GM21825 (cell line): Measurements from ENCODE around the gene ADCY7.
A peak's percentile ranks its signal among the peaks of the same experiment; 100 is the strongest.

Experiments
- ATAC-seq: cut with Tn5 transposase; IDR thresholded peaks from one replicate; pipeline ENCODE4 v1.9.1; 2021; ENCODE audit warnings: mild to moderate bottlenecking, moderate library complexity; ENCODE audit not compliant: unreplicated experiment

The ADCY7 gene

DNA sequence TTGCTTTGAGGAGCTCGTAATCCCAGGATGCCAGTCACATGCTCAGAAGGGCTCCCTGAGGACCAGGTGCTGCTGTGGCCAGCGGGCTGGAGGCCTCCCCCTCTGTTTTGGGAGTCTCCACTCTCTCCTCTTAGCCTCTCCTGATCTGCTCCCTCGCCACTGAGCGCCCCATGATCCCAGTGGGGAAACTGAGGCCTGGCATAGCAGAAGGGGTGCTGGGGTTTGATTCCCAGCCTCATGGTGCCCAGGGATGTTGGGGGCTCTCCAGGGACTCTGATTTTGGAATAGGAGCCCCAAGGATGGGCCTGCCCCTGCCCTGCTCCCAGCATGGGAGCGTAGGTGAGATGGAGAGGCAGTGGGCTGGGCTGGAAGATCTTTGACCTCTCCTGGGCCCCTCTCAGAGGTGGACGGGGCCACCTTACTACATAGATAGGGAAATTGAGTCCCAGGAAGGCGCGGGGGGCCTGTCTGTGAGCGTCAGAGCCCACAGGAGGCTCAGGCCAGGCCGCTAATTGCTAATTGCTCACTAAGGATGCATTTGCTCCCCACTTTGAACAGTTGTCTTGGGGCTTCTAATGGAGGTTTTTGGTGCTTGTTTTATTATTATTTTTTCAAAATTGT lies 525 bp upstream of the ADCY7 start:
- ATAC-seq: no peak

DNA sequence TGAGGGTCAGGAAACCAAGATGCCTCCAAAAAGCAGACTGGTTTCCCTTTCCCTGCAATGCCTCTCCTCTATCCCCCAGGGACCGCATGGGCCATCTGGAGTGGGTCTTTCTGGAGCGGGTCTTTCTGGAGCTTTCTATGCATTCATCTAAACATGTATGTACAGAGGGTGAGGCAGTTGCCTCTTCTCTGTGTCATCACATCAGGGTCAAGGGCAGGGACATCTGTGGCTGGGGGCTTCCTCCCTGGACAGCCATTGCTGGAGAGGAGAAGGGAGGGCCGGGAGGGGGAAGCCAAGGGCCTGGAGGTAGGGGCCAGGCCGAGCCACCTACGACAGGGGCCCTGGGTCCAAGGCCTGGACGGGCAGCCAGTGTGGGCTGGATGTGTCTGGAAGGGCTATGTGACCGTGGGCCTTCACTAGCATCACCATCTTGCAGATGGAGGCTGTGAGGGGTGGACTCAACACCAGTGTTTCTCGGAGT lies 840 bp downstream of the ADCY7 start:
- ATAC-seq: no peak

DNA sequence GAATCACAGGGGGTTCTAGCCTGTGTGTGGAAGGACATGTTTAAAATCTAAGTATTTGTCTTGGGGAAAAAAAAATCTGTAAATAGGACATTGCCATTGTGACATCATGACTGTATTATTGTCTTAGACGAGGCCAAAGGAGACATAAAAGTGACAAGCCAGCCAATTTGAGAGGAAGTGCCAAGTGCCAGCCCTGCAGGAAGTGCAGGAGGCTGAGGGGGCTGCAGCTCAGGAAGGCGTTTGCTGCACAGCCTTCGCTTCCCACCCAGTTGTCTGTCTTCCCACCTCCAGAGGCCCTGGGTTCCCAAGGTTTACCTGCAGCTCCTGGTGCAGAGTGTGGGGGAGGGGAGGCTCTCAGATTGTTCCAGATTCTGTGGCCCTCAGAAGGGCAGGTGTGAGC lies 1.3 kb downstream of the ADCY7 start:
- no peak for ATAC-seq

DNA sequence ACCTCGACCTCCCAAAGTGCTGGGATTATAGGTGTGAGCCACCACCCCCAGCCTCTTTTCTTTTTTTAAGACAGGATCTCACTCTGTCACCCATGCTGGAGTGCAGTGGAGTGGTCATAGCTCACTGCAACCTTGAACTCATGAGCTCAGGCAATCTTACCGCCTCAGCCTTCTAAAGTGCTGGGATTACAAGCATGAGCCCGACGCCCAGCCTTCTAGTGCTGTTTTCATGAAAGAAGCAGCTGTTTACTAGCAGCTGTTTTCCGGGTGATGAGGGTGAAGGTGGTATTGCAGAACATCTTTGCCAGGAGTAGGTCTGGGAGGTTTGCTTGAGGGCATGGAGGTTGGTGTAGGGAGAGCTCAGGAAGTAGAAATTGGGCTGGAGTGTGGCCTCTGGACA lies 2.0 kb downstream of the ADCY7 start:
- ATAC-seq: no peak

DNA sequence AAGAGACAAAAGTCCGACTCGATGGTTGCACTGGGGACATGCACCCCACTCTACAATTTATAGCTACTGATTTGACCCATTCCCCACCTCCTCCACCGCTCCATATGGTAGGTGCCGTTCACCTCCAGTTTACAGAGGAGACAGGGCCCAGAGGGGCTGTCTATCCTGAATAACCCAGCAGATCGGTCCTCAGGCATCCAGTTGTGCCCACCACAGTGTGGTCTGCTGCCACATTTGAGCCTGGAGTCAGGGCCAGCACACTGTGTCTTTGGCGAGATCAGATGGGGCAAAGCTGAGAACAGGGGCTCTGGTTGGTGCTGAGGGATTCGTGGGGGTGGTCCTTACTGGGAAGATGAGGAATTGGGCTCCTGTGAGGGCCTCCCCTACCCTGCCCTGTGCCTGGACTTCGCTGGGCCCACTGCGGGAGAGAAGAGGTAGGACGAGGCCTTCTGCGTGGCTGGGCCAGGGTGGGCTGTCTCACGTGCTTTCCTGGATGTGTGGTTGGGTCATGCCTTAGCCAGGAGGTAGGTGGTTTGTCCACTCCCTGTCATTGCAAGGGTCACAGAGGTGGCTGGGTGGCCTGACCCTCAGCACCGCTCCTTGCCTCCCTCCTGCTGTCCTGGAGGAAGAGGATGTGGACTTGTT lies 2.8 kb downstream of the ADCY7 start:
- no peak for ATAC-seq

DNA sequence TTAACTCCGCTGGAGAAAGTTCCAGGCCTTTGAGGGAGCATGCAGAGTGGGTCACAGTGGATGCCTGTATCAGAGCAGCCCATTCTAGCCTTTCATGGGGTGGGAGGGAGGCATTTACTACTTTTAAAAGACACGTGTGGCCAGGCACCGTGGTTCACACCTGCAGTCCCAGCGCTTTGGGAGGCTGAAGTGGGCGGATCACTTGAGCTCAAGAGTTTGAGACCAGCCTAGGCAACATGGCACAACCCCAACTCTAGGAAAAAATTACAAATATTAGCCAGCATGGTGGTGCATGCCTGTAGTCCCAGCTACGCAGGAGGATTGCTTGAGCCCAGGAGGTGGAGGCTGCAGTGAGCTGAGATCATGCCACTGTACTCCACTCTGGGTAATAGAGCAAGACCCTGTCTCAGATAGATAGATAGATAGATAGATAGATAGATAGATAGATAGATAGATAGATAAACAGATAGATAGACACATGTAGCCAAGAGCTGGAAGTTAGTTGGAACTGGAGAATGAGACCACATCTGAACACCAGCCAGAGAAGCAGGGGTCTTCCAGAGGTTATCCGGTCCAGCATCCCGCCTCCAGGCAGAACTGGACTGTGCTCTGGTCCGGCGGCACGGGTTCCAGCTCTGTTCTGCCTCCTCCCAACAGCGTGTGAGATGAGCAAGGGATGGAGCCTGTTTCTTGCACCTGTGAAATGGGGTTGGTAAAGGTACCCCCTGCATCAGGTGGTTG lies 3.6 kb downstream of the ADCY7 start:
- no peak for ATAC-seq

DNA sequence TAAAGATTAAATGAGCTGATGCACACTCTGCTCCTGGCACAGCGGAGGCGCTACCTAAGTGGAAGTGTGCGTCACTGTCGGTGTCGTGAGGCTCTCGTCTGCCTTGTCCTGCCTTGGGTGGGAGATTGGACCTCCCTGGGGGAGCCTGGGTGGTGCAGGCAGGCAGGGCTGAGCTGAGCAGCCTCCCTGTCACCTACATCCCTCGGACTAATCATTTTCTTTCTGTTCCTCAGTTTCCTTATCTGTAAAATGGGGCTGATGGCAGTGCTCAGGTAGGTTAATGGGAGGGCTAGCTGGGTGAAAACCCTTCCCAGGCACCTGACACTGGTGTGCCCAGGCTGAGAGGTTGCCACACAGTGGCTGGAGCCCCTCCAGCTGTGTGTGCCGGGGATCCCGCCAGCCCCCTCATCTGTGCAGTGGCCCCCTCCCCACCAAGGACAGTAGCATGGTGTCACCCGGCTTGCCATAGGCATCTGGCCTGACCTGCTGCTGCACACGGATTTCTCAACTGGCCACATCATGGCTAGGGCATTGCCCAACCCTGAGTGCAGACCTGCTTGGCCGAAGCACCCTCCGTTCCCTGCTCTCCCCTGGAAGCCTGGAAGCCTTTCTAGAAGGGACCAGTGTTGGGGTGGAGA lies 4.3 kb downstream of the ADCY7 start:
- ATAC-seq: no peak

DNA sequence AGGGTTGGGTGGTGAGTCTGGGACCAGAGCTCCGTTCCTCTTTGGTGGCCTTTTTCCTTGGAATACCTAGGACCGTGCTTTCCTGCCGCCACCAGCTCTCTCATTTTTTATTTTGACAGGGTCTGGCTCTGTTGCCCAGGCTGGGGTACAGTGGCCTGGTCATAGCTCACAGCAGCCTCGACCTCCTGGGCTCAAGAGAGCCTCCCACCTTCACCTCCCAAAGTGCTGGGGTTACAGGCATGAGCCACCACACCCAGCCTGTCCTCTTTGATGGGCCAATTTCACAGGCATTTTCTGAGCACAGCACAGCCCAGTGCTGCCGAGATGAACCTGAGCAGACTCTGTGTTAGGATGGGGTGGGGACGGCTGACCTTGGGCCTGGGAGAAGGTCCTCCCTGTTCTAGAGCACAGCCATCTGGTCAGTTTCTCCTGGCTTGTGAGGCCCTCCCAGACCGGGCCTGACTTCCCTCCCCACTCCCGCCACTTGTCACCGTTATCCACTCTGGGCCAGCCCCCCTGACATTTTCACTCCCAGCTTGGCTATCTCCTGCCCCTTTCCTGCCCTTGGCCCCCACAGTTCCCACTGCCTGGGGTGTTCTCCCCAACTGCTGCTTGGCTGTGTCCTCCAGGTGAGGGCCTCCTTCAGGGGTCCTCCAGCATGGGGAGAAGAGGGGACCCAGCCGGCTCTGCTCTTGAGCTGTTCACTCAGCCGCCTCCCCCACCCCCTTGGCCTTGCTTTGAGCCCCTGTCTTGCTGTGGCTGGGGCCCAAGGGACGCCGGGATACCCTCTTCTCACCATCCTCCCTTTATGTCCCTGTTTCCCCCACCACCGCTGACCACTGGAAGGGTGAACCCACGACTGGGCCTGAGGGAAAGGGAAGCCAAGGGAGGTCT lies 5.0 kb downstream of the ADCY7 start:
- no peak for ATAC-seq

DNA sequence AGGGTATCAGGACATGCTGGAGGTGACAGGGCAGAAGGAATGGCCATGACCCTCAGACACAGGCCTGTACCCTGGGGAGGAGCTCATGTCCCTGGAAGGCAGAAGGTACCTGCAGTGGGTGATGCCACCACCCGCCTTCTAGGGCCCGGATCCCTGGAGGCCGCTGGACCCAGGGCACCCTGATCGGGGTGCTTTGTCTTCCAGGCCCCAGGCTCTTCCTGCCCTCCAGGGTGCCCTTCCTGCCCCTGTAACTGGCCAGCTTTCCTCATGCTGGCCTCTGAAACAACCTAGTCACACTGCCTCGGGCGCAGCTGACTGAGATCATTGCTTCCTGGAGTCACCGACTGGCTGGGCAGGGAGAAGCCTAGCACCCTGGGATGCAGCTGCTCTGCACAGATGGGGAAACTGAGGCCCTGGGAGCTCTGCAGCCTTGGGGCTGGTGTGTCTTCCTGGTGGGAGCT lies 5.8 kb downstream of the ADCY7 start:
- no peak for ATAC-seq

DNA sequence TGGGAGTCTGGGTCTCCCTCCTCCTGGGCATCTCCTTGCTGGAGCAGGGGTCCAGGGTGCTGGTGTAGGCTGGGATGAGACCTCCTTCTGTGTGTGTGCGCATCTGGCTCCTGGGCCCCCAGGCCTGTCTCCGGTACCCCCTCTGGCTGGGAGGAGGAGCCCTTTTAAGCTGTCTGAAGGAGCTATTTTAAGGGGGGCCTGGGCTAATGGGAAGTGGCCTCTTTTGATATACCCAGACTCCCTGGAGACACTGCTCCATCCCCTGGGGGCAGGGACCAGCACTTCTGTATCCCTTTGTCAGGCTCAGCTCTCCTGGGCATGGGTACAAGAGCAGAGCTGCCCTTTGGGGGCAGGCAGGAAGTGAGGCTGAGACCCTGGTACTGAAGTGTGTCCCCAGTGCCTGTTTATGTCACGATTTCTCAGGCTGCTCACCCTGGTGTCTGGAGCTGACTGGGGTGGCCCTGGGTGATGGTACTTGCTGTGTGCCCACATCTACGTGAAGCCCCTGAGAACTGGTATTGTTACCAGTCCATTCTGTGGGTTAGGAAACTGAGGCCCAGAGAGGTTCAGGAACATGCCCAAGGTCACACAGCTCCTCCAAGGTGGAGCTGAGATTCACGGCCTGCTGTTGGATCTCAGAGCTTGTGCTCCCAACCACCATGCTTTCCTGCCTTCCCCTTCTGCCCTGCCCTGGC lies 6.5 kb downstream of the ADCY7 start:
- ATAC-seq: no peak

DNA sequence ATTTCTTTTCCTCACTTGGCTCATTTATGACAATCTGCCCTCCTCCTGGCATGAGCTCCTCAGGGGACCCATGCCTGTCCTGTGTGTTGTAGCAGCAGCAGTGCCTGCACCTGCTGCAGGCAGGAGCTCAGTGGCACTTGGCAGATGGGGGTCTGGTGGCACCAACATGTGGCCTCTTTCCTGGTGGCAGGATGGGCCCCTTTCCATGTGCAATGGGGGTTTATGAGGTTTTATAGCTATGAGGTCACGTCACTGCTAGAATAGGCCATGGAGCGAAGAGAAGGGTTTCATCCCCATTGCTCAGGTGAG lies 7.0 kb downstream of the ADCY7 start:
- ATAC-seq: no peak

DNA sequence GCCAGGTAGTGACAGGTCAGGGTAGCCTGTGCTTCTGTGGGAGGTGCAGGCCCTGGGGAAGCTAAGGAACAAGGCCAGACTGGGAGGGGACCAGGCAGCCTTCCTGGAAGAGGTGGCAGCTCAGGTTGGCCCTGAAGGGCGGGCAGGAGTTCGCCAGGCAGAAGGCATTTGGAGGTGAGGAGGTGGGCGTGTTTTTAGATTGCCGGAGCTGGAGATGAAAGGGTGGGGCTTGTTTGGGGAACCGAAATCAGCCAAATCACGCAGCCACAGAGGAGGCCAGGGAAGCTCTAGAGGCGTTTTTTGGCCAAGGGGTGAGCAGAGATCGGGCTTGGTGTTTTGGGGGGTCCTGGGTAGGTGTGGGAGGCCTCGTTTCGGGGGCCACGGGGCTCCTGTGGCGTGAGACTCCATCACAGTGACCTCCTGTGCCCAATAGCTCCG lies 7.6 kb downstream of the ADCY7 start:
- ATAC-seq: peak; percentile 60

DNA sequence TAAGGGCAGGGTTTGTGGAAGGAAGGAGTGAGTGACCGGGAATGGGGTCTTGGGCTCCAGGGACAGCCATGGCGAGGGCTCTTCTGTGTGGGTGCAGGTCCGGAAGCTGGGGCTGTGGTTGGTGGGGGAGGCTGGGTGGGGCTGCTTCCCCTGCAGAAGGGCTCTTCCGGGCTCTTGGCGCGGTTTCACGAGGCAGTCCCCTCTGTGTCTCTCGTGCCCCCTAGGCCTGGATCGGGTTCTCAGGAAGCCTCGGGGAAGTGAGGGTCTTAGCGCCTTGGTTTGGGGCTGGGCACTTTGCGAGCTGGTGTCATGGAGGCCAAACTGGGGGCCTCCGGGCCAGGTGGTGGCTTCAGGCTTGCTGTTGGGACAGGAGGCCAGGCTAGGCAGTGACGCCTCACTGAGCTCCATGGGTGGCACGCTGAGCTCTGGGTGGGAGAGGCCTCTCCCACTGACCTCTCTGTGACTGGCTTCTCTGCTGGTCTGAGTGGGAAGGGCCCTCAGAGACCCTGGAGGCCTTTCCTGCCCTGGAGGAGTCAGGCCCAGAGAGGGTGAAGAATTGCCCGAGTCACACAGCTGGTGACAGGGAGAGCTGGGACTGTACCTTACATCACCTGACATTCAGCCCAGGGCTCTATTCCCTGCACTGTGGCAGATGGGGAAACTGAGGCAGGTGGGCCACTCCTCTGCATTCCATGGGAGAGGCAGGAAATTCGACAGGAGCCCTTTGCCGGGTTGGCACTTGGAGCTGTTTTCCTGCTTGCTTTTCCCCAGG lies 8.2 kb downstream of the ADCY7 start:
- peak; percentile 48 for ATAC-seq

DNA sequence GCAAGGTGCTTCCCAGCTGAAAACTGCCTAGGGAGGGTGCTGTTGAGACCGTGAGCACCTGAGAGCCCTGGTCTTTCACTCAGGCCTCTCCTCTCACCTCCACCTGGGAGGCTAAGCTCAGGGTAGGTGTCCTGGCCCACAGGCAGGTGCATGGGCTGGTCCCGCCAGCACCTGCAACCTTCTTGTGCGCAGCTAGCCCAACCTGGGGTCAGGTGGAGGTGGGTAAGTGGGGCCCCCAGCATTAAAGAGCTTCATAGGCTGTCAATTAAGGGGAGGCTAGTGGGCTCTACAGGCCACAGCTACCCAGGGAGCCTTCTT lies 8.7 kb downstream of the ADCY7 start:
- ATAC-seq: no peak

DNA sequence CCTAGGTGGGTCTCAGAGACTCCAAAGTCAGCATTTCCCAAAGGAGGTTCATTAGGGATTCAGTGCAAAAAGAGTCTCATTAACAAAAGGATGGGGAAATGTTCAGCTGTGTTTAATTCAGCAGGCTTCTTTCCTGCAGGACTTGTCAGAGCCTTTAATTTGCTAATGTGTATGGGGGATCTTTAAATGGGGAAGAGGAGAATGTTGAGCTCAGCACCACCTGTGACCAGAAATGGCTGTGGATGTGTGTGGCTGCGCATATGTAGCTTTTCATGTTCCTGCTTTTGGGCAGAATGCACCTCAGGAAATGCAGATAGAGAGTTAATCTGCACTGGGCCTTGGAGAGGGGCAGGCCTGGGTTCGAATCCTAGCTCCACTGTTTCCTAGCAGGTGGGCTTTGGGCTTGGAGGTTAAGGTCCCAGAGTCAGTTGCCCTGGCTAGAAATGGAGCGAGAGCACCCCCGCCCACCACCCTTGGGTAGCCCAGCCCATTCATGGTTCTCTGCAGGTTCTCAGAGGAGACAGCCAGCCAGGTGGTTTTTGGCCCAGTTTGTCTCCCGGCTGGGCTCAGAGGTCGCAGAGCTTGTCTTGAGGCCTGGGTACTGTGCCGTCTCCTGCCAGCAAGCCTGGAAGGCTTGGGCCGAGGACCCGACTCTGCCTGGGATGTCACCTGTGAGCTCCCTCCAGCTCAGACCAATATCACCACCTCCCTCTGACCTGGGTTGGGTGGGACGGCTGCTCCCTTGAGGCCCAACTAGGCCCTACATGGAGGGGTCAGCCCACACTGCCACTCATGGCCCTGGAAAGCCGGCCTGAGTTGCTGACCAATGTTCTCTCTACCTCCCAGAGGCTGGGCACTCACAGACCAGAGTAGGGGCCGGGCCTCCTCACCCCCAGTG lies 9.3 kb downstream of the ADCY7 start:
- ATAC-seq: no peak

DNA sequence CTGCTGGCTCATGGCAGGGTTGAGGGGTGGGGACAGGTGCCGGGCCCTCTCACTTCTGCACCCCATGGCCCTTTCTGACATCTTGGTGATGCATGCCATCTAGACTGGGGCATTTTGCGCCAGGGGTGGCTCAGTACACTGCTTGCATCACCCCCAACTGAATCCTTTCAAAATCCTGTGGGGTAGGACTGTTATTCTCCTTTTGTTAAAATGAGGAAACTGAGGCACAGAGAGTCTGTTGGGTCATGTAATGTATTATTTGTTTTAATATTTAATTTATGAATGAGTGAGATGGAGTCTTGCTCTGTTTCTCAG lies 9.9 kb downstream of the ADCY7 start:
- ATAC-seq: no peak

DNA sequence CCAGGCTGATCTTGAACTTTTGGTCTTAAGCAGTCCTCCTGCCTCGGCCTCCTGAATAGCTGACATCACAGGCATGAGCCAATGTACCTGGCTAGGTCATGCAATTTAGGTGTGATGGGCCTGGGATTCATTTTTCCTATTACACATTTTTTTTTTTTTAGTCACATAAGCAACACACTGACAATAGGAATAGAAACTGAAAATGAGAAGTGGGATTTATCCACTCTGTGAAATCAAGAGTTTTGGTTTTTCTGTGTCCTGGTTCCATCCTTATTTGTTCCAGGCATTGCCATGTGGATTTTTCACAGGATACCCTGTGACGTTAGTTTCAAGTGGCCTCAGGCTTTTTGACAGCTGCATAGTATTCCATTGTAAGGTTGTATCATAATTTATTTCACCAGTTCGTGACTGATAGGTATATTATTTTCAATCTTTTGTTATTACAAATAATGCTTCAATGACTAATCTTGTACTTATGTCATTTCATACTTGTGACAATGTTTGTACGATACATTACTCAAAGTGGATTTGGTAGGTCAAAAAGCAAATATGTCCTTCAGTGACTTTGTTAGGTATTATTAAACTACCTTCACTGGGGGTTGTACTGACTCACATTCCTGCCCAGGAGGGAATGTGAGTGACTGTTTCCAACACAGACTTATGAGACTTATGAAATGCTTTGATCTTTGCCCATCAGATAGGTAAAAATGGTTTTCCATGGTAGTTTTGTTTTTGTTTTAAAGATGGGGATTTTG lies 10.6 kb downstream of the ADCY7 start:
- no peak for ATAC-seq

DNA sequence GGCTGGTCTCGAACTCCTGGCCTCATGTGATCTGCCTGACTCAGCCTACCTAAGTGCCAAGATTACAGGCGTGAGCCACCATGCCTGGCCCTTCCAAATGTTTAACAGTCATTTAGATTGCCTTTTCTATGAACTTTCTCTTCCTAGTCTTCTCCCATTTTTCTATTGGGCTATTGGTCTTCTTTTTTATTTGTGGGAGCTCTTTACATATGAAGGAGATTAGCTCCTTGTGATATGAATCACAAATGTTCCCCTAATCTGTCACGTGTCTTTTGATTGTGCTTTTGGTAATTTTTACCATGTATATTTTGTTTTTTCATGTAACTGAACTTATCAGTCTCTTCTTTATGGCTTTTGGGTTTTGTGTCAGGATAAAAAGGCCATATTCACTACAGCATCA lies 11.9 kb downstream of the ADCY7 start:
- ATAC-seq: no peak
